ENCODE results near the gene TTC21A. TPM values are rescaled to one million over a fixed set of nuclear protein-coding genes. Genes with fewer than 3 reads are reported as not detected.

TTC21A gene
- total RNA-seq, 1 donor from 2014 or later, result 6.8 TPM

GRCh38 chr3:39099242-39099641 lies 8.2 kb upstream of the TTC21A start:
- no peak overlapping the region for H3K4me3 Mint-ChIP-seq
- DNase-seq (ENCODE audit: low read depth, low spot score), result no peak
- peaks cover 19% of the 10 kb centered on the region for H3K4me1 Mint-ChIP-seq
- TF ChIP-seq CTCF (conservative IDR thresholded peaks at IDR 0.05), result no peak
- peaks cover 6% of the 10 kb centered on the region for H3K36me3 Mint-ChIP-seq (ENCODE audit: low read depth)
- H3K27me3 Mint-ChIP-seq (ENCODE audit: low read depth), result no peaks in the 10 kb centered on the region
- H3K27ac Mint-ChIP-seq (ENCODE audit: unreplicated experiment), result no peak overlapping the region
- no peaks in the 10 kb centered on the region for H3K9me3 Mint-ChIP-seq

- H3K9me3 Mint-ChIP-seq, result no peaks in the 10 kb centered on the region
- no peak for DNase-seq (ENCODE audit: low read depth, low spot score)
- no peaks in the 10 kb centered on the region for H3K27me3 Mint-ChIP-seq (ENCODE audit: low read depth)
- H3K27ac Mint-ChIP-seq (ENCODE audit: unreplicated experiment), result no peak overlapping the region
- no peak overlapping the region for H3K4me3 Mint-ChIP-seq
- no peak for TF ChIP-seq CTCF (conservative IDR thresholded peaks at IDR 0.05)
- peaks cover 21% of the 10 kb centered on the region for H3K4me1 Mint-ChIP-seq
- peaks cover 3% of the 10 kb centered on the region for H3K36me3 Mint-ChIP-seq (ENCODE audit: low read depth)
Measured at GRCh38 chr3:39099738-39100499, 7.6 kb upstream of the TTC21A start.

GRCh38 chr3:39100500-39100886 lies 7.0 kb upstream of the TTC21A start:
- no peaks in the 10 kb centered on the region for H3K9me3 Mint-ChIP-seq
- no peaks in the 10 kb centered on the region for H3K27me3 Mint-ChIP-seq (ENCODE audit: low read depth)
- no peak for DNase-seq (ENCODE audit: low read depth, low spot score)
- H3K27ac Mint-ChIP-seq (ENCODE audit: unreplicated experiment), result no peak overlapping the region
- no peak for TF ChIP-seq CTCF (conservative IDR thresholded peaks at IDR 0.05)
- no peaks in the 10 kb centered on the region for H3K36me3 Mint-ChIP-seq (ENCODE audit: low read depth)
- H3K4me1 Mint-ChIP-seq, result peaks cover 27% of the 10 kb centered on the region
- H3K4me3 Mint-ChIP-seq, result no peak overlapping the region

GRCh38 chr3:39101022-39101689 lies 6.3 kb upstream of the TTC21A start:
- peak; percentile 65 for TF ChIP-seq CTCF (conservative IDR thresholded peaks at IDR 0.05)
- DNase-seq (ENCODE audit: low read depth, low spot score), result no peak
- Mint-ChIP-seq H3K4me1 (peaks cover 34% of the 10 kb centered on the region), H3K36me3 (ENCODE audit: low read depth) (no peaks in the 10 kb centered on the region), H3K9me3 (no peaks in the 10 kb centered on the region), H3K27ac (ENCODE audit: unreplicated experiment) (no peak overlapping the region), H3K27me3 (ENCODE audit: low read depth) (no peaks in the 10 kb centered on the region), H3K4me3 (peak overlapping the region; percentile 62)

GRCh38 chr3:39102504-39103323 lies 4.8 kb upstream of the TTC21A start:
- Mint-ChIP-seq H3K9me3 (no peaks in the 10 kb centered on the region), H3K4me1 (peaks cover 29% of the 10 kb centered on the region), H3K36me3 (ENCODE audit: low read depth) (no peaks in the 10 kb centered on the region), H3K27ac (ENCODE audit: unreplicated experiment) (no peak overlapping the region), H3K4me3 (peak overlapping the region; percentile 56), H3K27me3 (ENCODE audit: low read depth) (no peaks in the 10 kb centered on the region)
- no peak for DNase-seq (ENCODE audit: low read depth, low spot score)
- TF ChIP-seq CTCF (conservative IDR thresholded peaks at IDR 0.05), result no peak
